KOPT-K1 (cell line): ENCODE measurements around the gene EFEMP2.

Source experiments
- H3K27ac ChIP-seq: fragments of 200-600 bp; sonication (generic); 2 replicates; pipeline ENCODE4 v1.5.1; 2016; ENCODE audit warnings: antibody characterized with exemption, mild to moderate bottlenecking, low read depth, low read length; ENCODE audit not compliant: poor library complexity, severe bottlenecking
- H3K36me3 ChIP-seq: fragments of 200-600 bp; sonication (generic); 2 replicates; pipeline ENCODE4 v1.5.1; 2017; ENCODE audit warnings: antibody characterized with exemption, mild to moderate bottlenecking, low read length, moderate library complexity; ENCODE audit not compliant: insufficient read depth
- H3K9me3 ChIP-seq: fragments of 200-600 bp; sonication (generic); 2 replicates; pipeline ENCODE4 v1.5.1; 2017; ENCODE audit warnings: antibody characterized with exemption, low read length, mild to moderate bottlenecking; ENCODE audit not compliant: insufficient read depth, poor library complexity, severe bottlenecking

Gene EFEMP2

GRCh38 chr11:65911682-65912568, 39.3 kb upstream of the EFEMP2 start:
- H3K36me3 ChIP-seq = no peaks in the 10 kb centered on the region
- no peak overlapping the region for H3K27ac ChIP-seq
- H3K9me3 ChIP-seq = no peaks in the 10 kb centered on the region

- H3K27ac ChIP-seq = no peak overlapping the region
- H3K9me3 ChIP-seq = no peaks in the 10 kb centered on the region
Observed at GRCh38 chr11:65907878-65908277, 35.3 kb upstream of the EFEMP2 start.

GRCh38 chr11:65906602-65907001, 34.0 kb upstream of the EFEMP2 start:
- no peak overlapping the region for H3K27ac ChIP-seq
- no peaks in the 10 kb centered on the region for H3K36me3 ChIP-seq
- no peaks in the 10 kb centered on the region for H3K9me3 ChIP-seq

More at GRCh38 chr11:65907878-65908277, 35.3 kb upstream of the EFEMP2 start:
- H3K36me3 ChIP-seq = no peaks in the 10 kb centered on the region

- H3K9me3 ChIP-seq = no peaks in the 10 kb centered on the region
- no peak overlapping the region for H3K27ac ChIP-seq
- H3K36me3 ChIP-seq = no peaks in the 10 kb centered on the region
Observed at GRCh38 chr11:65903715-65904114, 31.1 kb upstream of the EFEMP2 start.

GRCh38 chr11:65903068-65903481, 30.5 kb upstream of the EFEMP2 start:
- H3K9me3 ChIP-seq = no peaks in the 10 kb centered on the region
- H3K27ac ChIP-seq = no peak overlapping the region

GRCh38 chr11:65900899-65901180, 28.2 kb upstream of the EFEMP2 start:
- Histone ChIP-seq H3K36me3 (no peaks in the 10 kb centered on the region), H3K27ac (no peak overlapping the region), H3K9me3 (no peaks in the 10 kb centered on the region)

More at GRCh38 chr11:65903068-65903481, 30.5 kb upstream of the EFEMP2 start:
- no peaks in the 10 kb centered on the region for H3K36me3 ChIP-seq

- Histone ChIP-seq H3K27ac (no peak within 1 kb of the TSS), H3K9me3 (no peaks in the 10 kb centered on the region), H3K36me3 (no peaks in the 10 kb centered on the region)
Observed at GRCh38 chr11:65900125-65900898, 27.7 kb upstream of the EFEMP2 start, which contains the start of gene FOSL1. TSS of gene FOSL1 (minus strand) at chr11:65900388. CDS start at chr11:65900339, 49 bp downstream.

GRCh38 chr11:65899356-65900124, 26.9 kb upstream of the EFEMP2 start:
- H3K27ac ChIP-seq = no peak overlapping the region
- no peaks in the 10 kb centered on the region for H3K36me3 ChIP-seq

GRCh38 chr11:65898656-65899355, 26.2 kb upstream of the EFEMP2 start:
- Histone ChIP-seq H3K9me3 (no peaks in the 10 kb centered on the region), H3K36me3 (no peaks in the 10 kb centered on the region), H3K27ac (no peak overlapping the region)

More at GRCh38 chr11:65899356-65900124, 26.9 kb upstream of the EFEMP2 start:
- no peaks in the 10 kb centered on the region for H3K9me3 ChIP-seq

- Histone ChIP-seq H3K36me3 (no peaks in the 10 kb centered on the region), H3K9me3 (no peaks in the 10 kb centered on the region), H3K27ac (no peak overlapping the region)
Observed at GRCh38 chr11:65897020-65897471, 24.4 kb upstream of the EFEMP2 start.

GRCh38 chr11:65896034-65896999, 23.7 kb upstream of the EFEMP2 start:
- Histone ChIP-seq H3K36me3 (no peaks in the 10 kb centered on the region), H3K9me3 (no peaks in the 10 kb centered on the region), H3K27ac (no peak overlapping the region)

GRCh38 chr11:65895482-65895981, 22.9 kb upstream of the EFEMP2 start:
- Histone ChIP-seq H3K9me3 (no peaks in the 10 kb centered on the region), H3K36me3 (no peaks in the 10 kb centered on the region), H3K27ac (no peak overlapping the region)

- Histone ChIP-seq H3K27ac (no peak overlapping the region), H3K9me3 (no peaks in the 10 kb centered on the region), H3K36me3 (no peaks in the 10 kb centered on the region)
Observed at GRCh38 chr11:65894034-65894591, 21.5 kb upstream of the EFEMP2 start.
